ENCODE data around the gene PIP. TPM values are rescaled to one million over a fixed set of nuclear protein-coding genes. Genes with fewer than 3 reads are reported as not detected.

Gene PIP
- polyA plus RNA-seq, 1 of the 3 experiments (the other 2 are of a cell fraction) = not detected

GRCh38 chr7:143147070-143147469 lies 15.2 kb downstream of the PIP start:
- POLR2A ChIA-PET = no interaction called here
- Histone ChIP-seq H3K27ac (ENCODE audit: low read depth in 2 of 2, low read length in 1 of 2) (no peak overlapping the region), H3K9ac (no peak overlapping the region), H3K27me3 (ENCODE audit: insufficient read depth) (no peaks in the 10 kb centered on the region), H3K79me2 (ENCODE audit: insufficient read depth) (no peaks in the 10 kb centered on the region), H3F3A (replicated peaks; ENCODE audit: insufficient read depth) (no peaks in the 10 kb centered on the region), H4K20me1 (ENCODE audit: insufficient read depth) (no peaks in the 10 kb centered on the region), H3K9me3 (no peaks in the 10 kb centered on the region), H3K4me1 (ENCODE audit: control insufficient read depth in 1 of 2, insufficient read depth in 2 of 2, low read depth in 1 of 2, low read length in 1 of 2) (no peaks in the 10 kb centered on the region), H3K4me3 (ENCODE audit: low read depth in 2 of 2, low read length in 1 of 2) (no peak overlapping the region), H3K36me3 (replicated peaks in 1 of 2; ENCODE audit: control insufficient read depth in 1 of 2, insufficient read depth in 2 of 2, low read length in 1 of 2) (no peaks in the 10 kb centered on the region), H3K4me2 (no peak overlapping the region), H2AFZ (ENCODE audit: low read depth) (no peak overlapping the region), H3K9me2 (no peaks in the 10 kb centered on the region)
- DNase-seq = no peak
- CTCF ChIA-PET = no interaction called here
- TF ChIP-seq GABPA (IDR thresholded peaks at IDR 0.05; ENCODE audit: low read depth) = no peak
- TF ChIP-seq, protein P1, sequence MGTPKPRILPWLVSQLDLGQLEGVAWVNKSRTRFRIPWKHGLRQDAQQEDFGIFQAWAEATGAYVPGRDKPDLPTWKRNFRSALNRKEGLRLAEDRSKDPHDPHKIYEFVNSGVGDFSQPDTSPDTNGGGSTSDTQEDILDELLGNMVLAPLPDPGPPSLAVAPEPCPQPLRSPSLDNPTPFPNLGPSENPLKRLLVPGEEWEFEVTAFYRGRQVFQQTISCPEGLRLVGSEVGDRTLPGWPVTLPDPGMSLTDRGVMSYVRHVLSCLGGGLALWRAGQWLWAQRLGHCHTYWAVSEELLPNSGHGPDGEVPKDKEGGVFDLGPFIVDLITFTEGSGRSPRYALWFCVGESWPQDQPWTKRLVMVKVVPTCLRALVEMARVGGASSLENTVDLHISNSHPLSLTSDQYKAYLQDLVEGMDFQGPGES (IDR thresholded peaks at IDR 0.05; ENCODE audit: low read depth, low read length) = no peak
- TF ChIP-seq EP300 (IDR thresholded peaks at IDR 0.05; ENCODE audit: borderline replicate concordance in 1 of 2, low read depth in 1 of 2, low read length in 1 of 2) = no peak
- TF ChIP-seq, protein P2, sequence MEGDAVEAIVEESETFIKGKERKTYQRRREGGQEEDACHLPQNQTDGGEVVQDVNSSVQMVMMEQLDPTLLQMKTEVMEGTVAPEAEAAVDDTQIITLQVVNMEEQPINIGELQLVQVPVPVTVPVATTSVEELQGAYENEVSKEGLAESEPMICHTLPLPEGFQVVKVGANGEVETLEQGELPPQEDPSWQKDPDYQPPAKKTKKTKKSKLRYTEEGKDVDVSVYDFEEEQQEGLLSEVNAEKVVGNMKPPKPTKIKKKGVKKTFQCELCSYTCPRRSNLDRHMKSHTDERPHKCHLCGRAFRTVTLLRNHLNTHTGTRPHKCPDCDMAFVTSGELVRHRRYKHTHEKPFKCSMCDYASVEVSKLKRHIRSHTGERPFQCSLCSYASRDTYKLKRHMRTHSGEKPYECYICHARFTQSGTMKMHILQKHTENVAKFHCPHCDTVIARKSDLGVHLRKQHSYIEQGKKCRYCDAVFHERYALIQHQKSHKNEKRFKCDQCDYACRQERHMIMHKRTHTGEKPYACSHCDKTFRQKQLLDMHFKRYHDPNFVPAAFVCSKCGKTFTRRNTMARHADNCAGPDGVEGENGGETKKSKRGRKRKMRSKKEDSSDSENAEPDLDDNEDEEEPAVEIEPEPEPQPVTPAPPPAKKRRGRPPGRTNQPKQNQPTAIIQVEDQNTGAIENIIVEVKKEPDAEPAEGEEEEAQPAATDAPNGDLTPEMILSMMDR (IDR thresholded peaks at IDR 0.05) = no peak
- no peak for TF ChIP-seq MEF2A (IDR thresholded peaks at IDR 0.05; ENCODE audit: borderline replicate concordance, low read depth)
- TF ChIP-seq NRF1 (IDR thresholded peaks at IDR 0.05; ENCODE audit: low read depth, low read length) = no peak
- TF ChIP-seq GATA2 (CRISPR knock-in tag; IDR thresholded peaks at IDR 0.05) = no peak
- no peak for TF ChIP-seq RXRA (IDR thresholded peaks at IDR 0.05; ENCODE audit: borderline replicate concordance, low read depth)
- TF ChIP-seq RAD21 (IDR thresholded peaks at IDR 0.05; ENCODE audit: low read length) = no peak
- TF ChIP-seq USF1 (IDR thresholded peaks at IDR 0.05; ENCODE audit: borderline replicate concordance, low read depth) = no peak

DNA sequence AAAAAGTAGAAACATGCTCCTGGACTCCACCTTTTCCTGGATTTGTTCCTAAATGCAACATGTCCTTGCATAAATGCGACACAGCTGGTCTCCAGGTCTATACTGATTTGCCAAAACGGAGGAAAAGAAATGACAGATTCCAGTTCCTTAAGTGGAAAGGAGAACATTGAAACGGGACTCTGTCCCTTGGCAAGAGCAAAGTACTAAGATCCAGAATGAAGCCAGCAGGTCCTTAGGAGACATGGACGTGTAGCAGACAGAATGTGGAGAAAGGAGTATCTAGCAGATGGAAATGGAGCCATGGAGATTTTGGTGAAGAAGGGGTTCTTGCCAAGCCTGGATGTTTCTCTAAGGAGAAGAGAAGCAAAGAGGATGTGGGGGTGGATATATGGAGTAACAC lies 16.2 kb downstream of the PIP start:
- POLR2A ChIA-PET = no interaction called here
- no peaks in the 10 kb centered on the region for H3K9me2 ChIP-seq
- CTCF ChIA-PET = no interaction called here
- H3K79me2 ChIP-seq (ENCODE audit: insufficient read depth) = no peaks in the 10 kb centered on the region
- H3K9me3 ChIP-seq = no peaks in the 10 kb centered on the region
- no peak overlapping the region for H3K4me2 ChIP-seq
- H2AFZ ChIP-seq (ENCODE audit: low read depth) = no peak overlapping the region
- TF ChIP-seq CHD2 (IDR thresholded peaks at IDR 0.05; ENCODE audit: low read length, partially characterized antibody) = no peak
- TF ChIP-seq FOSL2 (IDR thresholded peaks at IDR 0.05; ENCODE audit: borderline replicate concordance, low read depth) = no peak
- no peak for TF ChIP-seq POLR2AphosphoS5 (IDR thresholded peaks at IDR 0.05; ENCODE audit: low read depth, low read length)
- TF ChIP-seq FOXM1 (IDR thresholded peaks at IDR 0.05; ENCODE audit: low read depth) = no peak
- TF ChIP-seq TAF1 (IDR thresholded peaks at IDR 0.05; ENCODE audit: borderline replicate concordance, low read depth, low read length) = no peak
- TF ChIP-seq PBX3 (IDR thresholded peaks at IDR 0.05) = no peak
- TF ChIP-seq MAX (IDR thresholded peaks at IDR 0.05; ENCODE audit: low read depth) = no peak
- no peak for TF ChIP-seq FOXJ3 (CRISPR knock-in tag; IDR thresholded peaks at IDR 0.05)
- no peak for TF ChIP-seq EZH2phosphoT487 (IDR thresholded peaks at IDR 0.05; ENCODE audit: borderline replicate concordance, low read depth)
- H3K36me3 ChIP-seq (replicated peaks in 1 of 2; ENCODE audit: control insufficient read depth in 1 of 2, insufficient read depth in 2 of 2, low read length in 1 of 2) = no peaks in the 10 kb centered on the region
- WGBS (ENCODE audit: low lambda C conversion rate) = 0% methylated on average over 4 of the region's 4 CpGs
- no peak overlapping the region for H3K4me3 ChIP-seq (ENCODE audit: low read depth in 2 of 2, low read length in 1 of 2)
- H4K20me1 ChIP-seq (ENCODE audit: insufficient read depth) = no peaks in the 10 kb centered on the region
- no peaks in the 10 kb centered on the region for H3K4me1 ChIP-seq (ENCODE audit: control insufficient read depth in 1 of 2, insufficient read depth in 2 of 2, low read depth in 1 of 2, low read length in 1 of 2)
- H3F3A ChIP-seq (replicated peaks; ENCODE audit: insufficient read depth) = no peaks in the 10 kb centered on the region
- H3K9ac ChIP-seq = no peak overlapping the region
- H3K27ac ChIP-seq (ENCODE audit: low read depth in 2 of 2, low read length in 1 of 2) = no peak overlapping the region
- H3K27me3 ChIP-seq (ENCODE audit: insufficient read depth) = no peaks in the 10 kb centered on the region
- DNase-seq = no peak
